IPS DF 4.7 (cell line): Measurements from ENCODE around the gene UFD1.

ENCODE experiments used
- DNase-seq: peaks from one replicate; pipeline ENCODE4 v3.0.0-alpha.2; 2013; ENCODE audit warnings: low spot score; ENCODE audit errors: extremely low read depth

Gene UFD1

GRCh38 chr22:19516378-19517170 lies 37.6 kb upstream of the UFD1 start:
- DNase-seq: no peak

DNA sequence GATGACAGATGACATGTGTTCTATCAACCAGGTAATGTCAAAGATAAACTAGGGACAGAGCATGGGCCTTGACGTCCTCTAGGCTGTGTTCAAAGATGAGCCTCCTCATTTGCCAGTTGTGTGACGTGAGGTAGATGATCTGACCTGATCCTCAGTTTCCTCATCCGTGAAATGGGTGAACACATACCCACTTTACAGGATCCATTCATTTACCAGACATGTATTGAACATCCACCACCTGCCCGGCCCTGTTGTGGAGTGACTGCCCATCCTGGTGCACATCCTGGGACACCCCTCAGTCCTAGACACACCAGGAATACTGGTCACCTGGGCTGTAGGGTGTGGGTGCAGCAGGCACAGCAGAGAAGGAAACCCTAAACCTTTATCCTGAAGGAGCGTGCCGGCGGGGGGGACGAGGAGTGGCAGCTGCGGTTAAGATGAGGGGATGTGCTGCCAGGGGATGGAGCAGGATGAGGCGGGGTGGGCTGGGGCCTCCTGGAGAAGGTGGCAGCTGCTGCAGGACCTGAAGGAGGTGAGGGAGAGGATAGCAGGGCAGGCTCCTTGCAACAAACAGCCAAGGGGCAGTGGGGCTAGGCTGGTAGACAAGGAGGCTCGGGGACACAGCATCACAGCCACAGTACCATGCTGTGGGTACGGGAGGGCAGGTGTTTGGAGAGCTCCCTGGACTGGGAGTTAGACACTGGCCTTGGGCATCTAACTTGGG lies 36.8 kb upstream of the UFD1 start:
- DNase-seq: no peak

- no peak for DNase-seq
Observed at GRCh38 chr22:19514831-19515565, 36.0 kb upstream of the UFD1 start.

DNA sequence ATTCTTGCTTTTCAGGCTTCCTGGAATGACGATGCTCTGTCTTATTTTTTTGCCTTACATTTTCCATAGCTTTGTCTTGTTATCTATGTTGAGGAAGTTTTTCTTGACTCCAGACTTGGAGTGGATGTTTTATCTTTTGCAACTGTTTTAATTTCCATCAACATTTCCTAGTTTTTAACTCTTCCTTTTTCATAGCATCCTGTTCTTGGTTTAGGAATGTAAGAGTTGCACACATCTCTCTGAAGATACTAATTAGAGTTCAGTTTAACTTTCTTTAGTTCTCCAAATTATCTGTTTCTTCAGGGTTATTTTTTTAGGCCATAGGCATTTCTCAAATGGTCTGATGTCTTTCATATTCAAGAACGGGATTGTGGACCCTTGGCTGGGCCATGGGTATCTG lies 34.8 kb upstream of the UFD1 start:
- DNase-seq: no peak

- DNase-seq: no peak
Observed at GRCh38 chr22:19510919-19511341, 31.9 kb upstream of the UFD1 start.

DNA sequence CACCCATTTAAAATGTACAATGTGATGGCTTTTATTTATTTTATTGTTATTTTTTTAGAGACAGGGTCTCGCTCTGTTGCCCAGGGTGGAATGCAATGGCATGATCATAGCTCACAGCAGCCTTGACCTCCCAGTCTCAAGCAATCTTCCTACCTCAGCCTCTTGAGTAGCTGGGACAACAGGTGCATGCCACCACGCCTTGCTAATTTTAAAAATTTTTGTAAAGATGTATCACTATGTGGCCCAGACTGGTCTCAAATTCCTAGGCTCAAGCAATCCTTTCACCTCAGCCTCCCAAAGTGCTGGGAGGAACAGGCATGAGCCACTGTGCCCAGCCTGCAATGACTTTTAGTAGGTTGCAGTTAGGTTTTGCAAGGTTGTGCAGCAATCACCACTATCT lies 30.9 kb upstream of the UFD1 start:
- DNase-seq: no peak

DNA sequence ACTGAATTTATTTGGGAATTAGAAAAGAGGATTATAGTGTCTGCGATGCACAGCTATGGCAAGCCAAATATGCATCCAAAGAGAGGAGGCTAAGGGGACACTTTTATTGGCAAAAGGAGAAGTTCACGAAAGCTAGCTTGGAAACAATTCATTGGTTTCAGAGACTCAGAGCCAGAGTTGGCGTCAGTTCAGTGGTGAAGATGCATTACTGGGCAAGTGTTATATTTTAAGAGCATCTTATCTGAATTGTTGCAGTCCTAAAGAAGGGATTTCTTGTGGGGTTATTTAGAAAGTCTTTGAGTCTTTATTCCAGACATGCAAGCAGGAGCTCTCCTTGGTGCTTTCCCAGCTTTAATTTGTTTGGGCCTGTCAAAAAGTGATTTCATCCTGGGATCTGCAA lies 30.2 kb upstream of the UFD1 start:
- DNase-seq: no peak

DNA sequence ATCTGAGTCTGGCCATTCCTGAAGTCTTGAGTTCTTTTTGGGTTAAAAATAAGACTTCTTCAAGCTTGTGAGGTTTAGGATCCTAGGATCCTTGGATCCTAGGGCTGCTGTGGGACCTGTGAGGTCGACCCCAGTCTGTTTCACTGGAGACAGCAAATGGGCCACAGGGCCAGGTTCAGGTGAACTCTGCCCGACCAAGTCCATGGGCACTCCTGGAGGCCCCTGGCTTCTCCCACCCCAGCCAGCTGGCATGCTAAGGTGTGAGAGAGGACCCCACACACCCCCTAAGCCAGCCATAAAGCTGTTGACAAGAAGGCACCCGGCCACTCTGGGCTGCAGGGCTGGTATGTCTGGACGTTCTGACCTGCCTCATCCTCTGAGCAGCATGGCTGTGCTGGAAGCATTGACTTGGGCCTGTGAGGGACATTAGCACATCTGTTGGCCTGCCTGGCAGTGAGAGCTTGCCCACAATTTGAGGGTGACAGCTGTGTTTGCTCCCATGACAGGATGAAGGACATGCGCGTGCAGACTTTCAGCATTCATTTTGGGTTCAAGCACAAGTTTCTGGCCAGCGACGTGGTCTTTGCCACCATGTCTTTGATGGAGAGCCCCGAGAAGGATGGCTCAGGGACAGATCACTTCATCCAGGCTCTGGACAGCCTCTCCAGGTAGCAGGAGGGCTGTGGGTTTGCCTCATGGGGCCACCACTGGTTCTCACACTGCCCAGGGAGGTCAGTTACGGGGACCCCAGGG lies 29.2 kb upstream of the UFD1 start:
- DNase-seq: no peak

- no peak for DNase-seq
Observed at GRCh38 chr22:19507534-19507861, 28.5 kb upstream of the UFD1 start.

DNA sequence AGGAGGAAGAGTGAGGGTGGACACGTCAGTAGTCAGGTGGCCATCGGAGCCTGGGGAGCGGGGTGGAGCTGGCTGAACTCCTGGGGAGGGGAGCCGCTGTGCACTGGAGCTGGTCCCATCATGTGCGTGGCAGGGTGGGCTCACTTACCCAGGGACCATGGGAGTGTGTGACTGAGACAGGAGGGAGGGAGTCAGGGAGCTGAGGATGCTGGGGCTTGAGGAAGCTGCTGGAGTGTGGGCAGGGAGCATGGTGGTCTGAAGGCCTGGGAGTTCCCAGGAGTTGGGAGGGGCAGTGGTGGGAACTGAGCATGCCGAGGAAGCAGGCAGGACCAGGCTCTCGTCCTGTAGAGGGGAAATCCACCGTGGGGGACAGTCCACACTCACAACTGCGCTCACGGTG lies 27.2 kb upstream of the UFD1 start:
- no peak for DNase-seq

DNA sequence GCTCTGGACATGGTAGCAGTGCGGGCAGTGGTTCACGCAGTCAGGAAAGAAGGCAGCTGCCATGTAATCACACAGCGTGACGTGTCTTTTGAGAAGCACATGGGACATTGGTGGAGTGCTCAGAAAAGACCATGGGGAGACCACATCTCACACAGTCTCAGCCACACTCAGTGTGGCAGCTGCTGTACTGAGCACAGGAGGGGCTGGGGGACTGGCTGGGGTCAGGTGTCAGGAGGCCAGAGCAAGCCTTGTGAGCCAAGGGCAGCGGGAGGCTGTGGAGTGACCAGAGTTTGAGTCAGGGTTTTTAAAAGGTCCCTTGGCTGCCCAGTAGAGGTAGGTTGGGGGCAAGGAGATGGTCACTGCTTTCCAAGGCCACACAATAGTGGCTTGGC lies 26.7 kb upstream of the UFD1 start:
- no peak for DNase-seq

DNA sequence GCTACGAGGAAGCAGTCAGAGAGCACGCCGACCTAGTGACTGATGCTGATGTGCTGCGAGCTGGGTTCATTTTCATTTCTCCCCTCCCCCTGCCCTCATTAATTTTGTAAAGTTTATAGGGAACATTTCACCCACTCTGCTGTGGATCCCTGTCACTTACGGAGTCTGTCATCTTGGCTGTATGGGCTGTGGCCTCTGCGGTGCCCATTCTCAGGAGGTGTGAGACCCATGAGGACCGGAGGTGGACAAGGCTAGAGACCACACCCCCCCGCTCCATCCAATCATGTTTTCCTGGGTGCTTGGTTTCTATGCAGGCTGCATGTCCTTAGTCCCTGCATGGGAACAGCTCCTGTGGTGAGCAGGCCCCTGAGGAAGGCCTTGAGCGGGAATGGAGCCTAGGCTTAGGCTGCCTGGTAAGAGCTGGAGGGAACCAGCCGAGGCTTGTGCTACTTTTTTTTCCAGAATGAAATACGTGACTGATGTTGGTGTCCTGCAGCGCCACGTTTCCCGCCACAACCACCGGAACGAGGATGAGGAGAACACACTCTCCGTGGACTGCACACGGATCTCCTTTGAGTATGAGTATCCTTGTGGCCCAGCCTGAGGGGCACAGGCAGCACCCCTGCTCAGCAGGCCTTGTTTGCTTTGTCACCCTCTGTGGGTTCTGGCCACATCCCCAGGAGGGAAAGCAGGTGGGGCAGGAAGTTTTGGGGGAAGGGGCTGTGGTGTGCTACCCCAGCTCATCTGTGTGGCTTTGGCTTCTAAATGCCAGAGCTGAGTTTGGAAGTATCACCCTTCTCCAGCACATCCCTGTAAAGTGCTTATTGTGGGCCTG lies 26.1 kb upstream of the UFD1 start:
- DNase-seq: no peak

DNA sequence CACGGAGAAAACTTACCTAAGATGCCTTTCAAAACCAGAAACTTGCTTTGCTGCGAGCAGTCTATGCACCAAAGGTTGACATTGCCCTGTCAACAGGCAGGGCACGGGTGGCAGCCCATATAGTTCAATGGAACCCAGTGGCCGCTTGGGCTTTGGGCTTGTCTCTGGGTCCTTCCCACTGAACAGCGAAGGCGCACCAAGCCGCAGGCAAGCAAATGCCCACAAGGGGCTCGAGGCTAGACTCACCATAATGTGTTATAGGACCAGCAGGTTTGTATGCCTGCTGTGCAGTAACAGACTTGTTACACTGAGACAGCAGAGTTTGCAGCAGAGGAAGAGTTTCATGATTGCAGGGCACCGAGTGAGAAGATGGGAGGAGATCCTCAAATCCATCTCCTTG lies 24.9 kb upstream of the UFD1 start:
- DNase-seq: no peak

GRCh38 chr22:19503367-19503766 lies 24.4 kb upstream of the UFD1 start:
- DNase-seq: no peak

DNA sequence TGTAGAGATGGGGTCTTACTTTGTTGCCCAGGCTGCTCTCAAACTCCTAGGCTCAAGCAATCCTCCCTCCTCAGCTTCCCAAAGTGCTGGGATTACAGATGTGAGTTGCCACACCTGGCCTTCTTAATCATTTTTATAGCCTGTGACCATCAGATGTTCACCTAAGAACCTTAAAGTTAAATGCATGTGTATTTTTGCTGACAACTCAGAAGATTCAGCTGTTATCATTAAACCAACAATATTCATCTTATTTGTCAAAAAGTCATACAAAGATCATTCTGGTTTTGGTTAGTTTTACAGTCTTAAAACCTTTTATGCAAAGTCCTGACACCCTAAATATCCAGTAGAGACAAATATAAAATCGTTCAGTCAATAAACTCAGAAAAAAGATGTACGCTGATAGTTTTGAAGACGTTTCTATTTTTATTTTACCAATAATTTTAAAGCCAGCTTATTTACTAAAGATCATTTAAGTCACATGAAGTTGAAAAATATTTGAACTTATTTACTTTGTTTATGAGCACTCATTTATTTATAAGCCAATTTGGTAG lies 23.0 kb upstream of the UFD1 start:
- no peak for DNase-seq

DNA sequence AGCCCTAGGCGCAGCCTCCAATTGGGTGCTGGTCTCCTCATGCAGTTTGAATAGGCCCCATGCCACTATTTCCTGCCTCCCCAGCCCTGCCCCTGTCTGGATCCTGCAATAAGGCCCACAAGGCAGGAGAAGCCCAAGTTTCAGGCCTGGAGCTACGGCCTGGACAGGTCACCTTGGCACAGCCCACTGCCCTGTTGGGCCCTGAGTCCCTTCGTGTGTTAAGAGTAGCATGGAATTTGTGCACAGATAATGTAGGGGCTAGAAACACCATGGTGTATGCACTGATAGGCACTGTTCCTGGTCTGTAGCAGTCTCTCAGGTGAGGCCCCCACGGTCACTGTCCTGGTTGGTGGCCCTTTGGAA lies 20.9 kb upstream of the UFD1 start:
- DNase-seq: no peak

DNA sequence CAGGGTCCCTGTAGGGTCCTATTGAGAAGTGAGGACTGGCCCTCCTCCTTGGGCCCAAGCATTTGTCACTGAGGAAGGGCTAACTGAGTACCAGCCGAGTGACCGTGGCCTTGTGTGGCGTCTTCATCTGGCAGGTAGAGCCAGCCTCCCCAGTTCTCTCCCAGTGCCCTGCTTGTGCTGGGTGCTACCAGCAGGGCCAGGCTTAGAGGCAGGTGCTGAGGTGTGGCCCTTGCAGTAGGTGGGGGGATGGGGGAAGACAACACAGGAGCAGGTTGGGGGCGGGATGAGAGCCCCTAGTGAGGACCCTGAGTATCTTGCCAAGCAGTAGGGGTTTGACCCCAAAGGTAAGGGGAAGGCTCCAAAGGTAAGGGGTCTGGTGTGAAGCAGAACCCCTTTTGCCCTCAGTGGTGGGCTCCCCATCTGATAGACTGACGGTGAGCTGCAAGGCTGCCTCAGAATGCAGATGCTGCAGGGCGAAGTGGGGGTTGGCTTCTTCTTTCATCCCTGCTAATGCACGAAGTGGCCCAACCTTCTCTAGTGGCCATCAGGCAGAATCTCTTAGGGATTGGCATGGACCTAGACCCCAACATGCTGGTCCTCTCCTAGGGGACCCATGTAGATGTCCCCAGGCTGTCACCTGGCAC lies 20.4 kb upstream of the UFD1 start:
- no peak for DNase-seq

- DNase-seq: no peak
Observed at GRCh38 chr22:19498866-19499190, 19.8 kb upstream of the UFD1 start.

- no peak for DNase-seq
Observed at GRCh38 chr22:19498154-19498865, 19.3 kb upstream of the UFD1 start.

GRCh38 chr22:19497245-19497644 lies 18.3 kb upstream of the UFD1 start:
- no peak for DNase-seq
